H1 (cell line): ENCODE results near the gene MORC4. TPM values are rescaled to one million over a fixed set of nuclear protein-coding genes. Genes with fewer than 3 reads are reported as not detected.

Experiments
- CTCF ChIP-seq, 3 experiments: IDR thresholded peaks; 1 replicate in 2 of 3; 2 replicates in 1 of 3; pipeline versions ENCODE4 v1.5.1 to v1.6.1; 2011; ENCODE audit warnings: low read length in 3 of 3, mild to moderate bottlenecking in 3 of 3, inconsistent platforms in 2 of 3, low read depth in 1 of 3, moderate library complexity in 1 of 3; ENCODE audit not compliant: insufficient read depth in 1 of 3; ENCODE audit errors: control extremely low read depth in 1 of 3
- POLR2A ChIP-seq, 2 experiments: IDR thresholded peaks; 1 replicate in 1 of 2; 2 replicates in 1 of 2; pipeline ENCODE4 v1.6.1; 2011; ENCODE audit warnings: low read depth in 2 of 2, low read length in 2 of 2, mild to moderate bottlenecking in 2 of 2; ENCODE audit errors: control extremely low read depth in 1 of 2
- SIX5 ChIP-seq: IDR thresholded peaks from 2 replicates; pipeline ENCODE4 v1.6.1; 2011; ENCODE audit warnings: mild to moderate bottlenecking, low read depth, low read length
- polyA plus RNA-seq, 7 experiments: library from polyadenylated mRNA; depleted of rRNA in 3 of 7; stranded (reverse) in 5 of 7; unstranded in 2 of 7; fragments of >200 nt in 5 of 7; fragments of 200-250 nt in 2 of 7; gene quantifications; 1 replicate in 5 of 7; 2 replicates in 1 of 7; 4 replicates in 1 of 7; pipeline versions ENCODE4 v1.2.1 to v1.2.3, GENCODE V29; 2011 to 2013; ENCODE audit warnings: missing spikeins in 2 of 7, mixed read lengths in 2 of 7
- total RNA-seq: library from RNA; stranded (reverse); fragmentation: NEBNext Ultra II Directional; extraction: Animal tissue kit (Norgen Biotek cat#: 25700); gene quantifications from 2 replicates; pipeline ENCODE4 v1.2.1, GENCODE V29; 2021

The MORC4 gene
- total and polyA plus RNA-seq, 2 of the 8 experiments (the other 6 are each of a cell fraction or from before 2014, with no cell fraction given): 1.4 to 2.5 TPM

DNA sequence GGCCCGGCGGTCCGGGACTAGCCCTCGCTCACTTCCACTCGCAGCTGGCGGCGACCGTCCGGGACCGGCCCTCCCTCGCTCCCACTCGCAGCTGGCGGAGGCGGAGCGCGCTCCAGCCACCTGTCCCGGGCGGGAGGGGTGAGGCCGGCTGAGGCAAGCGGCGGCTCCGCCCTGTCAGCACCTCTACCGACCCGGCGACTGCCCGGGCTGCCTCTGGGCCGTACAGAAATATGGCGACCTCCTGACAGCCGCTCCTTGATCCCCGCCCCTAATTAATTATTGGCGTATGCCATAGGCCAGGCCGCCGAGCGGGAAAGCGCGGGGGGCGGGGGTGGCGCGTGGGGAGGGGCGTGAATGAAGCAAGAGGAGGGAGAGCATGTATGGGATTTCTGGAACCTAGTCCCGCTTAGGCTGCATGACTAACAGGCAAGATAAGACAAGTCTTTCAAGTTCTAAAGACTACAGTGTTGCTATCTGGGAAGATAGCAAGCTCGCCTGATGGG lies at the start of gene MORC4 (continued):
- no peak for TF ChIP-seq CTCF (IDR thresholded peaks at IDR 0.05; ENCODE audit: control extremely low read depth in 1 of 3, insufficient read depth in 1 of 3, low read depth in 1 of 3, low read length in 3 of 3)
- no peak for TF ChIP-seq SIX5
- TF ChIP-seq POLR2A (IDR thresholded peaks at IDR 0.05; ENCODE audit: control extremely low read depth in 1 of 2, low read depth in 2 of 2, low read length in 2 of 2): peak in 1 of 2 experiments; percentile 29; a peak in 1 of 3 replicates
